ENCODE measurements around the gene KRTAP5-3.
"Not testable (repeated sequence)": the region's sequence is repeated elsewhere in the genome, so short reads cannot be mapped to it uniquely, and the experiment has no call there.

The KRTAP5-3 gene

GRCh38 chr11:1647901-1648652 is 39.8 kb upstream of the KRTAP5-3 start:
- Mint-ChIP-seq H3K27ac (no peak overlapping the region), H3K9me3 (no peaks in the 10 kb centered on the region), H3K4me3 (no peak overlapping the region), H3K4me1 (no peaks in the 10 kb centered on the region), H3K36me3 (no peaks in the 10 kb centered on the region), H3K27me3 (peaks cover 59% of the 10 kb centered on the region)
- no peak for ATAC-seq

- not testable (repeated sequence) for H3K4me1 Mint-ChIP-seq, H3K9me3 Mint-ChIP-seq, ATAC-seq, H3K36me3 Mint-ChIP-seq, H3K27ac Mint-ChIP-seq, H3K4me3 Mint-ChIP-seq
- peaks cover 61% of the 10 kb centered on the region for H3K27me3 Mint-ChIP-seq
These were observed 38.3 kb upstream of the KRTAP5-3 start for GRCh38 chr11:1646540-1646939.

- Mint-ChIP-seq H3K4me1 (no peaks in the 10 kb centered on the region), H3K36me3 (no peaks in the 10 kb centered on the region), H3K4me3 (no peak overlapping the region), H3K9me3 (no peaks in the 10 kb centered on the region), H3K27me3 (peaks cover 62% of the 10 kb centered on the region), H3K27ac (no peak overlapping the region)
- no peak for ATAC-seq
These were observed 37.1 kb upstream of the KRTAP5-3 start for GRCh38 chr11:1645357-1645821.

GRCh38 chr11:1644601-1645356 is 36.5 kb upstream of the KRTAP5-3 start:
- Mint-ChIP-seq H3K27ac (no peak overlapping the region), H3K27me3 (peaks cover 68% of the 10 kb centered on the region), H3K4me3 (no peak overlapping the region), H3K9me3 (no peaks in the 10 kb centered on the region), H3K4me1 (no peaks in the 10 kb centered on the region), H3K36me3 (no peaks in the 10 kb centered on the region)
- ATAC-seq, result peak; percentile 21

- Mint-ChIP-seq H3K9me3 (no peaks in the 10 kb centered on the region), H3K27ac (no peak overlapping the region), H3K27me3 (peaks cover 84% of the 10 kb centered on the region), H3K4me3 (no peak overlapping the region), H3K4me1 (no peaks in the 10 kb centered on the region), H3K36me3 (no peaks in the 10 kb centered on the region)
- no peak for ATAC-seq
These were observed 35.0 kb upstream of the KRTAP5-3 start for GRCh38 chr11:1643146-1643690.

GRCh38 chr11:1642288-1643145 is 34.3 kb upstream of the KRTAP5-3 start:
- H3K27ac Mint-ChIP-seq, result no peak overlapping the region
- H3K4me1 Mint-ChIP-seq, result no peaks in the 10 kb centered on the region
- peak; percentile 44 for ATAC-seq
- no peaks in the 10 kb centered on the region for H3K9me3 Mint-ChIP-seq
- peaks cover 84% of the 10 kb centered on the region for H3K27me3 Mint-ChIP-seq
- H3K4me3 Mint-ChIP-seq, result no peak overlapping the region
- no peaks in the 10 kb centered on the region for H3K36me3 Mint-ChIP-seq

- Mint-ChIP-seq H3K9me3 (no peaks in the 10 kb centered on the region), H3K4me3 (no peak overlapping the region), H3K36me3 (no peaks in the 10 kb centered on the region), H3K27ac (no peak overlapping the region), H3K27me3 (peaks cover 82% of the 10 kb centered on the region), H3K4me1 (no peaks in the 10 kb centered on the region)
- no peak for ATAC-seq
These were observed 32.8 kb upstream of the KRTAP5-3 start for GRCh38 chr11:1641096-1641495.

GRCh38 chr11:1640076-1640946 is 32.0 kb upstream of the KRTAP5-3 start:
- Mint-ChIP-seq H3K4me3 (no peak overlapping the region), H3K9me3 (no peaks in the 10 kb centered on the region), H3K36me3 (no peaks in the 10 kb centered on the region), H3K4me1 (no peaks in the 10 kb centered on the region), H3K27ac (no peak overlapping the region), H3K27me3 (peaks cover 85% of the 10 kb centered on the region)
- no peak for ATAC-seq

GRCh38 chr11:1639666-1640065 is 31.4 kb upstream of the KRTAP5-3 start:
- no peaks in the 10 kb centered on the region for H3K9me3 Mint-ChIP-seq
- no peak overlapping the region for H3K27ac Mint-ChIP-seq
- ATAC-seq, result no peak
- peaks cover 85% of the 10 kb centered on the region for H3K27me3 Mint-ChIP-seq
- no peak overlapping the region for H3K4me3 Mint-ChIP-seq
- H3K4me1 Mint-ChIP-seq, result no peaks in the 10 kb centered on the region
- no peaks in the 10 kb centered on the region for H3K36me3 Mint-ChIP-seq

- Mint-ChIP-seq H3K4me1 (no peaks in the 10 kb centered on the region), H3K9me3 (no peaks in the 10 kb centered on the region), H3K36me3 (no peaks in the 10 kb centered on the region), H3K27ac (no peak overlapping the region), H3K27me3 (peaks cover 85% of the 10 kb centered on the region), H3K4me3 (no peak overlapping the region)
- ATAC-seq, result no peak
These were observed 30.9 kb upstream of the KRTAP5-3 start for GRCh38 chr11:1639102-1639620.

- Mint-ChIP-seq H3K27me3 (peaks cover 85% of the 10 kb centered on the region), H3K4me1 (no peaks in the 10 kb centered on the region), H3K27ac (no peak overlapping the region), H3K36me3 (no peaks in the 10 kb centered on the region), H3K4me3 (no peak overlapping the region), H3K9me3 (no peaks in the 10 kb centered on the region)
- ATAC-seq, result no peak
These were observed 30.1 kb upstream of the KRTAP5-3 start for GRCh38 chr11:1638344-1638743.

GRCh38 chr11:1637628-1638027 is 29.4 kb upstream of the KRTAP5-3 start:
- no peak overlapping the region for H3K27ac Mint-ChIP-seq
- H3K9me3 Mint-ChIP-seq, result no peaks in the 10 kb centered on the region
- H3K27me3 Mint-ChIP-seq, result peaks cover 85% of the 10 kb centered on the region
- H3K4me3 Mint-ChIP-seq, result no peak overlapping the region
- H3K36me3 Mint-ChIP-seq, result no peaks in the 10 kb centered on the region
- no peaks in the 10 kb centered on the region for H3K4me1 Mint-ChIP-seq
- ATAC-seq, result no peak

GRCh38 chr11:1636291-1636950 is 28.2 kb upstream of the KRTAP5-3 start:
- H3K9me3 Mint-ChIP-seq, result no peaks in the 10 kb centered on the region
- H3K4me1 Mint-ChIP-seq, result no peaks in the 10 kb centered on the region
- H3K4me3 Mint-ChIP-seq, result no peak overlapping the region
- no peaks in the 10 kb centered on the region for H3K36me3 Mint-ChIP-seq
- H3K27ac Mint-ChIP-seq, result no peak overlapping the region
- no peak for ATAC-seq
- H3K27me3 Mint-ChIP-seq, result peaks cover 85% of the 10 kb centered on the region

GRCh38 chr11:1633864-1634263 is 25.6 kb upstream of the KRTAP5-3 start:
- no peak overlapping the region for H3K27ac Mint-ChIP-seq
- H3K9me3 Mint-ChIP-seq, result no peaks in the 10 kb centered on the region
- ATAC-seq, result no peak
- H3K4me3 Mint-ChIP-seq, result no peak overlapping the region
- peaks cover 5% of the 10 kb centered on the region for H3K4me1 Mint-ChIP-seq
- no peaks in the 10 kb centered on the region for H3K36me3 Mint-ChIP-seq
- H3K27me3 Mint-ChIP-seq, result peaks cover 76% of the 10 kb centered on the region

All from stimulated activated memory B cell treated with anti-CD40 and anti-IgM and Interleukin-4, amounts not matched to agents 10 μg/mL and 1 μg/mL and 100 μg/mL, for 72 hours (primary cell).